Stimulated activated CD4-positive, alpha-beta T cell treated with anti-CD3 and anti-CD28 coated beads, Interleukin-2, amount 100 ng/mL, for 4 hours (primary cell): Measurements from ENCODE around the gene CDK9.

Experiments used
- DNase-seq: peaks from one replicate; pipeline ENCODE4 v3.0.0-alpha.2; 2020; ENCODE audit warnings: low read depth

The CDK9 gene

DNA sequence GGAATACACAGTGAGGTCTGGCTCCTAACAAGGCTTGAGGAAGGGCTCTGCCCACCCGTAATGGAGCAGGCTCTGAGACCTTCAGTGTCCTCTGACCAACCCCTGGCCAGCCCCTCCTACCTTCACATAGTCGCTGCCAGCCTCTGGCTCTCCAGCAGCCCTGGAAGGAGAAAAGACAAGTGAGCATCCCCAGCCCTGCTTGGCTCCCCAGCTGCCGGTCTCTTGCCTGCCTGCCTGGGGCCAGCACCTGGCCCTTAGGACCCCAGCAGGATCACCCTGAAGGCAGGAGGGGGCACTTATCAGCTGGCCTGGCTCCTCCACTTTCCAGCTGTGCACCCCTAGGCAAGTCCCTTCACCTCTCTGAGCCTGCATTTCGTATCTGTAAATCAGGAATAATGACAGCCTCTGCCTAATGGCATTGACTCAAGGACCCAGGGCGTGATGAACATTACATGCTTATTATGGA is 24.3 kb upstream of the CDK9 start:
- DNase-seq: no peak

DNA sequence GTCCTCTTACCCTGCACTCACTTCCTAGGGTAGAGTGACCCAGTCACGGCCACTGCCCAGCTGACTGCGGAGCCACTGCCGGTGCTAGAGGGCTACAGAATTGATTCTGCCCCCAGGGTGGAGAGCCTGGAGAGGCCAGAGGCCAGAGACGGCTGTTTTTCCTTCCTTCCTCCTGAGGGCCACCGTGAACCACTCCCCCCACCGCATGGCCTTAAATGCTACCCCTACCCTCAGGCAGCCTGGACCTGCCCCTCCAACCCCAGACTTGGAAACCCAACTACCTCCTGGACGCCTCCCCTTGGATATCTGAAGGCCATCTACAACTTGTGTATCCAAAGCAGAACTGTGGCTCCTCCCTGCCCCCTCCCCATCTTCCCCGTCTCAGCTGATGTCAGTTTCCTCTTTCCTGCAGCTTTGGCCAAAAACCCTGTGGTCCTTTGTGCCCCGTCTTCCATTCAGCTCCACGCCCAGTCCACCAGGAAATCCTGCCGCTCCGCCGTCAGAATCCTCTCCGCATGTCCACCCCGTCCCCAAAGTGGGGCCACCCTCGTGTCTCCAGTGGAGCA is 23.6 kb upstream of the CDK9 start:
- no peak for DNase-seq

DNA sequence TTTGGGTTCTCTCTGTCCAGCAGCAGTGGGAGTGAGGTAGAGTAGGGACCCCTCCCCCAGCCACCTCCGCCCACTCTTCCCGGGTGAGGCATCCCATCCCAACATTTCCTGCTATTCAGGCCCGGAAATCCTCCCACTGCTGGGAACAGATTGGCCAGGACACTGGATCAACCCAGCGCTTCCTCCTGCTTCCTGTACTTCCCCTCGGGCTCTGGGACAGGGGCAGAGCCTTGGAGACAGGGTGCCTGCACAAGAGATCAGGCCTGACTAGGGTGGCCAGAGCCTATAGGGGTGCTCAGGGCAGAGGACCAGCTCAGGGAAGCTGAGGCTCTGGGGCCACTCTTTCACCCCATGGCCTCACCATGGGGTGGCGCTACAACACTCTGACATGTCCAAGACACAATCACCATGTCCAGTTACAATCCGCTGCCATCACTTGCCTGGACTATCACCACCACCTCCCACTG is 21.9 kb upstream of the CDK9 start:
- DNase-seq: no peak

DNA sequence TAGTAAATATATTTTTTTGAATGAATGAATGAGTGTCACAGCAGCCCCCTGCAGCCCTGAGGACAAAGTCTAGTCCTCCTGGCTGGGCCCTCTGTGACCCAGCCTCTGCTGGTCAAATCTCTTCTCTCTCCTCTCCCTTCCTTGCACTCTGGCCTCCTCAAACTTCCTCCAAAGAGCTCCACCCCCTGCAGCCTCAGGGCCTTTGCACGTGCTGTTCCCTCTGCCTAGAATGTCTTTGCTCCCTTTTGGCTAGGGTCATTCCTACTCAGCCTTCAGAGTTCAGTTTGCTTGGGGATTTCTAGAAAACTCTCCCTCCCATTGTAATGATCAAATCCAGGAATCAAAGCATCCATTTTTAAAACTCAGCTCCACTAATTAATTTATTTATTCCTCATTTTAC is 20.4 kb upstream of the CDK9 start:
- no peak for DNase-seq

DNA sequence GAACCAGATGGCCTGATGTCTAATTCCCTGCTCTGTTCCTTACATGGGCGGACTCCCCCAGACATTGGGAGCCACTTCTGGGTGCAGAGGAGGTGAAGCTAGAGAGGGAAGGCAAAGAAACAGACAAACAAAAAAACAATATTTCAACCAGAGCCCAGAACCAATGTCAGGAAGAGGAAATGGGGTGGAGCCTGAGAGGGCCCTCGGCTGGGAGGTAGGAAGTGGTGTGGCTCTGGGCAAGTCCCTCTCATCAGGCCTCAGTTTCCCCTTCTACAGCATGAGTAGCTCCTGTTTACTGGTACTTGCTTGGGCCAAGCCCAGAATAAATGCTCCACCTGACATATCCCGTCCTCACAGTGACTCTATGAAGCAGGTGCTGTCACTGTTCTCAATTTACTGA is 18.4 kb upstream of the CDK9 start:
- no peak for DNase-seq

DNA sequence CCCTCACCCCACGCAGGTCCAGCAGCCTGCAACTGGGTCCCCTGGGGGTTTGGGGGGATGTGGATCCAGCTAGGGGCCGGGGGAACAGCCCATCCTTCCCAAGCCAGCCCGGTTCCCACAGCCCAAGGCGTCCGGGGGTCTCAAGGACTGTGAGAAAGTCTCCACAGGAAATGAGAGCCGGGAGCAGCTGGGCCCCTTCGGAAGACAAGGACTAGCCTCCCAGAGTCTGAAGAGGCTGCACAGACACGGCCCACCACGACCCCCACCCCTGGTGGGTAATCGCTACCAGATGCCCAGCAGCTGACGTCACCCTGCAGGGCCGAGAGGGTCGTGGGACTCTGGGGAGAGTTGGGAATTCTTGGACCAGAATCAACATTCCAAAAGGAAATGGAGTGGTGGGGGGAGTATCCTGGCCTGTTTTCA is 17.9 kb upstream of the CDK9 start:
- no peak for DNase-seq

DNA sequence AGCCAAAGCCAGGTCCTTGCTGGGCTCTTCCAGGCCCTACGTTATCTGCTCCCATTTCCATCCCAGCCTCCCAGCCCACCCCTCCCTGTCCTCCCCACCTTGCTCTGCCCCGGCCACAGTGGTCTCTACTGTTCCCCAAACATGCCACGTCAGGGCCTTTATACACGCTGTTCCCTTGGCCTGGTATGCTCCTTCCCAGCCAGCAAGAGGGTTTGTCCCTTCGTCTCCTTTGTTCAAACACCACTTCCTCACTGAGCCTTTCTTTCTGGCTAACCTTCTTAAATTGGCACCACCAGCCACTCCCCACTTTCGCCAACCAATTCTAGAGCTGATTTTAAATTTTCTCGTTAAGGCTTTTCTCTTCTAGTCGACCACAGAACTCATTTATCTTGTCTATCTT is 17.1 kb upstream of the CDK9 start:
- no peak for DNase-seq

DNA sequence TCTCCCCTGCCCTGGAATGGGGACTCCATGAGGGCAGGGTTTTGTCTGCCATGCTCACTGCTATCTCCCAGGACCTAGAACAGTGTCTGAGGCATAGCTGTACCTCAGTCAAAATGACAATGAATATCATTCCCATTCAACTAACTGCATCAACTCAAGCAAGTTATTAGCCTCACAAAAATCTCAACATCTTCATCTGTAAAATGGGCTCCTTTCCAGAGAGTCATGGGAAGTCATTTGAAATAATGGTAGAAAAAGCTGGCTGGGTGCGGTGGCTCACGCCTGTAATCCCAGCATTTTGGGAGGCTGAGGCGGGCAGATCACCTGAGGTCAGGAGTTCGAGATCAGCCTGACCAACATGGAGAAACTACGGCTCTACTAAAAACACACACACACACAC is 16.7 kb upstream of the CDK9 start:
- no peak for DNase-seq

DNA sequence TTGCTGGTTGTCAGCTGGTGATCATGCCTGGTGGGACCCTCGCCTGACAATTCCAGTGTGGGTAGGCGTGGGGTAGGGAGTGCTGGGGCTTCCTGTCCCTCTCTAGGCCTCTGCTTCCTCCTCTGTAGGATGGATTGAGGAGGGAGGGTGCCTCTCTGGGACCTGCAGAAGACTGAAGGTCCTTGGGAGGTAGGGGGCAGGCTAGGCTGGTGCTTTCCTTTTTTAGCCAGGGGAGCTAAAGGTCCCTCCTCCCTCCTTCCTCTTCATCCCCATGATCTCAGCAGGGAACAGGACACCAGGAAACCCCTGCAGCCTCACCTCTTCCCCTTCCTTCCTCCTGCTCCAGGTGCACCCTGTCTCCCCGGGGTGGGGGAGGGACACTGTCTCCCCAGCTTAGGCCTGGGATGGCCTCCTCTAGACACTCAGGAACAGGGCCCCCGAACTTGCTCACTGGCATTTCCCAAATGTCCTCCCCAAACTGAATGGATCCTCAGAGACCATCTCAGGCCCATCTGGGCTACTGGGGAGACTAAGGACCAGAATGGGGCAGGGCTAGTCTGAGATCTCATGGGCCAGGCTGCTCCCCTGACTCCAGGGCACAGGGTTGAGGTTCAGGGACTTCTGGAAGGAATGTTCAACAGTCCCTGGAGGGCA is 15.8 kb upstream of the CDK9 start:
- no peak for DNase-seq

DNA sequence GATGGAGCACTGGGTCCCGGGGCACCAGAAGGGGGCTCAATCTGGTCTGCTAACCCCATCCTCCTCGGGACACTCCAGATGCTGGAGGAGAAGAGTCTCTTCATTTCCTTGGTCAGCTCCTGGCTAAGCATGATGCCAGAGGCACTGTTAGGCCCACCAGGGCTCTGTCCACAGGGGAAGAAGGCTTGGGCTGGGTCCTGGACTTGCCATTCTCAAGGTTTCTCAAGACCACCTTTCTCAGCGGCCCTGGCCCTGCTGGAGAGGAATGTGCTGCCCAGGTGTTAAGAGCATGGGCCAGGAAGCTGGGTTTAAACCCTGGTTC is 15.3 kb upstream of the CDK9 start:
- no peak for DNase-seq

DNA sequence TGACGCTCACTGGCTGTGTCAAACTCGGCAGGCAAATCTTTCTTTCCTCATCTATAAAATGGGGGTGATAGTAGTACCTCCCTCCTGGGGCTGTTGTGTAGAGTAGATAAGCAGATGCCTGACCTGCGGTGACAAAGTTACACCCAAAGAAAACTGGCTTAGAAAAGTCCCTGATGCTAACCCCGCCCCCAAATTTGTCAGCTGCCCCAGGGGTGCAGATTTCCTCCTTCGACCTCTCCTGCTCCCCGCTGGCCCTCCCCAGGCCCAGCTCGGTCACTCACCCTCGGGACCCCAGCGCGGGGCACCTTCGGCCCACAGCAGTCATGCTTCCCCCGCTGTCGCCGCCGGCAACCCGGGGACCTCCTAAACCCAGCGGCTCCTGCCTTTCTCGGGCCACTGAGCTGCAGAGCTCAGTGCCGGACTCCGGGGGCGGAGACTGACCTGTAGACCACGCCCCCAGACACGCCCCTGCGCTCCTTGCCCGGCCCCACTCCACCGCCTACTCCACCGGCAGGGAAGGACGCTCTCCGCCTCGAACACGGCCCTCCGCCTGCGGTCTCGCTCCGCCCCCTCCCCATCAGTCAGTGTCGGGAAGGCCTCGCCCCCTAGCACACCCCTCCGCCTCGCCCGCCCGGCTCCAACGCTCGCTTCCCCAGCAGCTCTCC is 14.8 kb upstream of the CDK9 start:
- peak; percentile 96 for DNase-seq

DNA sequence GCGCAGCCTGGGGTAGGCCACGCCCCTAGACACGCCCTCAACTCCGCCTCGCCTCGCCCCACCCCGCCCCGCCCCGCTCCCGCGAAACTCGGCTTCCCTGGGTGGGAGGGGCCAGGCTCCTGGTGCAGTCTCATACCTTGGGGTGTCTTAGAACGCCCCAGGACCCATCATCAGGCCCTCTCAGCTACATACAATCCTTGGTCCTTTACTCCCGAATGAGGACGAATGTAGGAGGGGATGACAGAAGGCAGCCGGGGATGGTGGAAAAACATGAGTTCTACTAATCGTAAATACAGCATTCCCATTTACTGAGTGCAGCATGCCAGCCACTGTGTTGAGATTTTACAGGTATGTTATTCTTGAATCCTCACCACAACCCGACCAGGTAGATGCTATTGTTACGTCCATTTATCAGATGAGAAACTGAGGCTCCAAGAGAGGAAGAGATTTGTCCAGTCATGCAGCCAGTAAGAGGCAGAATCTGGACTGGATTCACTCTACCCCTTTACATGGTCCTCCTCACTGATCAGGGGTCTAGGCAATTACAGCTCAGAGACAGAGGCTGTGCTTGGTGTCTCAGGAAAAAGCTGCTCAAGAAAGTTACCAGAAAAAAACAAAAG is 14.2 kb upstream of the CDK9 start:
- DNase-seq: no peak

DNA sequence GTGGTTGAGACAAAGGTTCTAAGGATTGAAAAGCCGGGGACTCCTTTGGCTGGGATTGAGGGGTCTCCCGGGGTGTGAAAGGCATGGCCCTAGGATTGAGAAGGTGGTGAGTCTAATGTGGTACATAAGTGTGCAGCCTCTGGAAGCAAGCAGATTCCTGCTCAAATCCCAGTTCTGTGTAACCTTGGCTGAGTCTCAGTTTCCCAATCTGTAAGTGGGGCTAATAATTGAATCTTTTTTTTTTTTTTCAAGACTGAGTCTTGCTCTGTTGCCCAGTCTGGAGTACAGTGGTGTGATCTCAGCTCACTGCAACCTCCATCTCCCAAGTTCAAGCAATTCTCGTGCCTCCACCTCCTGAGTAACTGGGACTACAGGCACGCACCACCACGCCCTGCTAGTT is 13.2 kb upstream of the CDK9 start:
- no peak for DNase-seq

DNA sequence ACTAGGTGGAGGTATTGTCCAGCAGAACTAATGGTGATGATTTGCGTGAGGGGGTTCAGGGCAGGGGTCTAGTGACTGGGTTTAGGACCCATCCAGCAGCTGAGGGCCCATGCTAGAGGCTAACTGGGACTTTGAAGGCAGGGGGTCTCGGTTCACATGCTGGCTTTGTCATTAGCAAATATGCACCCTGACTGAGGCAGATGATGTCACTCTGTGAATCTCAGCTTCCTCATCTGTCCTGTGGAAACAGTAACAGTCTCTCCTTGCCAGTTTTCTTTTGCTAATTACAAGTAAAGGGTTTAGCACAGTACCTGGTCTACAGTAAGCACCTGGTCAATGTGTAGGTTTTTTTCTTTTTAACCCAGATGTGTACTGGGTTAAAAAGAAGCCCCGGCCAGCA is 12.6 kb upstream of the CDK9 start:
- DNase-seq: no peak

DNA sequence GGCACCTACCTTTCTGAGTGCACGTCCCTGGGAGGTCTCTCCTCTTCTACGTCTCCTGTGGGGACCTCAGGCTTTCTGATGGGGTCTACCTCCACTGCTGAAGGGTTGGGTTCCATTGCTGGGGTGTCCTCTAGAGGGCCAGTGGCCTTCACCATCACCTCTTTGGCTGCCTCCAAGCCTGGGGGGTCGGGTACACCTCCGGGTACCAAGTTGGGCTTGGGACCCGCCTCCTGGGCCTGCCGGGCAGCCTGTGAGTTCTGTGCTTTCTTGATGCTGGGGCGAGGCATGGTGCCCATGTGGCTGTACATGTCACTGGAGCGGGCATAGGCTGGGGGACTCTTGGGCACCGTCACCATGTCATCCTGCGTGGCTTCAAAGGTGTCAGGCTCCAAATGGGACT is 11.9 kb upstream of the CDK9 start:
- DNase-seq: no peak

DNA sequence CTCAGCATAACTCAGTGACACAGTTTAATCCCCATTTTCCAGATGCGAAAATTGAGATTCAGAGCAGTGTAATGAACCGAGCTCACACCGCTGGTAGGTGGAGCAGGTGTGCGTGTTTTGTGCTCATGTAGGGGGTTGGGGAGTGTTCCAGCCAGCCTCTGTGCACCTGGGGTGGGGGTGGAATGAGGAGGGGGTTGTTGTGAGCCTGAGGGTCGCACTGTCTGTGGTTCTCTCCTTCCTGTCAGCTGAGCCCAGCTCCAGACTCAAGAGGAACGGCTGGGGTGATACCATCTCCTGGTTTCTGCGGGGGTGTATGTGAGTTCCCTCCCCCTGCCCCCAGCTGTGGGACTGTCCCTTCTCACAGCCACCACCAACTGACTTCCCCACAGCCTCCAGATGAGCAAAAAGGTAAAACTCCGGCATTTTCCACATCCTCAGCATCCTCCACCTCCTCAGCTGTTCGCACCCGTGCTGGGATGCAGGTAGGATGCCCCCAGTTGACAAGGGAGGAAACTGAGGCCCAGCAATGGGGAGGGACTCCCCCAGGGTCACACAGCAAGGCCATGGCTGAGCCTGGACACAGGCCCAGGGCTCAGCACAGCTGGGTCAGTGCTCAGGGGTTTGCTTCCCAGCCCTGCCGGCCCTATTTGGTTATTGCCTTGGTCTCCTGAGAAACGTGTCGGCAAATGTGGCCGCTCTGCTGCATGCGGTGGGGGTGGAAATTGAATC is 9.5 kb upstream of the CDK9 start:
- peak; percentile 69 for DNase-seq

DNA sequence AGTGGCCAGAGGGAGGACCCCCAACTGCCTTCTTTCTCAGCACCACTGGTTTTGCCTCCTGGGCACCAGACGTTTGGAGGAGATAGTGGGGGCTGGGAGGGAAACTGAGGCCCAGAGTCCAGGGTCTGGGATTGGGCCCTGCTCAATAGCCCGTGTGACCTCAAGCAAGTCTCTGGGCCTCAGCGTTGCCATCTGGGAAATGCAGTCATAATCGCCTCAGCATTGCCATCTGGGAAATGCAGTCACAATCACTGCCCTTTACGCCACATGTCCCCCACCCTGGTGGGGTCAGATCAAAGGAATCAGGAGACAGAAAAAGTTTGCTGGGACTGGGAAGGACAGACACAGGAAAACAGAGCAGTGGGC is 8.9 kb upstream of the CDK9 start:
- no peak for DNase-seq

DNA sequence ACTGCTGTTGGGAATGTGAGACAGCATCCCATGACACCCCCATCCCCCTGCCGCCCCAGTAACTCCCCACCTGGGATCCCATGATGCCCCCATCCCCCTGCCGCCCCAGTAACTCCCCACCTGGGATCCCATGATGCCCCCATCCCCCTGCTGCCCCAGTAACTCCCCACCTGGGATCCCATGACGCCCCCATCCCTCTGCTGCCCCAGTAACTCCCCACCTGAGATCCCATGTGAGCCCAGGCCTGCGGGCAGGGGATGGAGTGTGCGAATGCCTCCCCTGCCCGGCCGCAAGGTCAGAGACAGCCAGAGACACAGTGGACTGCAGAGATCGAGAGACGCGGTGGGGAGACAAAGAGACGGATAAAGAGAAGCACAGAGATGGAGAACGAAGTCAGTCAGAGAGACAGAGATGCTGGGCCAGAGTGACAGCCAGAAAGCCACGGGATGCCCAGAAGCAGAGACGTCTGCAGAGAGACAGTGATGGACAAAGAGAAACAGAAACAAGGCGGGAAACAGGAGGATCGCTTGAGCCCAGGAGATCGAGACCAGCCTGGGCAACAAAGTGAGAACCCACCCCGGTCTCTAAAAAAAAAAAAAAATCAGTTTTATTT is 8.4 kb upstream of the CDK9 start:
- no peak for DNase-seq

DNA sequence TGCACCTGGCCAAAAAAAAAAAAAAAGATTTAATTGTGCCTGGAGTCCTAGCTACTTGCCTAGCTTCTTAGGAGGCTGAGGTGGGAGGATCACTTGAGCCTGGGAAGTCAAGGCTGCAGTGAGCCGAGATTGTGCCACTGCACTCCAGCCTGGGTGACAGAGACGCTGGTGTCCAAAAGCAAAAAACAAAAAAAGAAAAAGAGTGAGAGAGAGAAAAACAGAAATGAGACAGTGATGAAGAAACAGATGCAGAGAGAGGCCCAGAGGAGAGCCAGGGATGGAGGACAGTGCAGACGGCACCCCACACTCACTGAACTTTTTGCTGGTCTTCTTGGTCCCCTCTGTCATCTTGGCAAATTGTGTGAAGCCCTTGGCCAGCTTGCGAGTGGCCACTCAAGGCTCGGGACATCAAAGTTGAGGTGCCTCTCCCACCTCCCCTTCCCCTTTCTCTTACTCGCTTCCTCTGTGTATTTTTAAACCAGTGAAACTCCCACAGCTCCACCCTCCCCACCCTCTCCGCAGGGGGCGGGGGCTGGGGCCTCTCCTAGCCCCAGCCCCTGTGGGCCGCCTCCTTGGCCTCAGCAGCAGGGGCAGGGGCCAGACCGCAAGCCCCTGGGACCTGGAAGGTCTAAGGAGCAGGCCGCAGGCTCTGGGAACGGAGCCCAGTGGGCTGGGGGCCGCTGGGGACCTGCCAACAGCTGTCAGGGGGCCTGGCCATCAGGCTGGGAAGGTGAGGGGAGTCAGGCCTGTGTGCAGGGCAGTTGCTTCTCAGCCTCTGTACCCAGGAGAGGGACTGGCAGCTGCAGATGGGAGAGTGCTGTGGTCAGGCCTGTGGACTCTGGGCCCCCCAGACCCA is 7.3 kb upstream of the CDK9 start, which contains the start of gene SH2D3C:
Gene SH2D3C, minus strand, starts transcription at position 387 of the 856 bp plus-strand sequence. Its CDS starts 39 bp downstream, at position 348.
- DNase-seq: no peak

DNA sequence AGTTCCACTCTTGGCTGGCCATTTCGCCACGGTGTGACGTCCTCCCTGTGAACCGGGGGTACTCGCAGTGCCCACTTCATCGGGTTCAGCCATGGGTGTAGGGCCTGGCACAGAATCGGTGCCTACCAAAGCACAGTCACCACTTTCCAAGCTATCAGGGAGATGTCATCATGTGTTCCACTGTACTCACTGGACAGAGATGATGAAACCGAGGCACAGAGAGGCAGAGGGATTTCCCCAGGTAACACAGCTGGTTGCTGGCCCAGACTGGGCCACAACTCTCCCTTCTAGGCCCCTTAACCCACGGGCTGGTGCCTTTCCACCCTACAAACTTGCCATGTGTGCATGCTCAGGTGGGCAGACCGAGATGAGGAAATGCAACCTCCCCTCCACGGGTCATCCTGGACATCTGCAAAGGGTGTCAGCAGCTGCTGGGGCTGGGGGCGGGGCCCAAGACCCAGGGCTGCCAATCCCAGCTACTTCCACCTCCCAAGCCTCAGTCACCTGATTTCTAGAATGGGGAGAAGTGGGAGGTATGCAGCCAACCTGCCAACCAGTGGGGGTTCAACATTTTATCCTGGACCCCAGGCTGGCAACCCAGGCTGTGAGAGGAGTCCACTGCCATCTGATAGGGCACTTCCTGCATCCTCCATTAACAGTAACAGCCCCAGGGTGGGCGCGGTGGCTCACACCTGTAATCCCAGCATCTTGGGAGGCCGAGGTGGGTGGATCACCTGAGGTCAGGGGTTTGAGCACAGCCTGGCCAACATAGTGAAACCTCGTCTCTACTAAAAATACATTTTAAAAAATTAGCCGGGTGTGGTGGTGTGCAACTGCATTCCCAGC is 6.5 kb upstream of the CDK9 start:
- DNase-seq: peak; percentile 56
